HG03565 (cell line): ENCODE data around the gene FGD4.

Experiments
- ATAC-seq: cut with Tn5 transposase; IDR thresholded peaks from one replicate; pipeline ENCODE4 v1.9.1; 2021; ENCODE audit warnings: mild to moderate bottlenecking, moderate library complexity; ENCODE audit not compliant: unreplicated experiment

FGD4 gene

DNA sequence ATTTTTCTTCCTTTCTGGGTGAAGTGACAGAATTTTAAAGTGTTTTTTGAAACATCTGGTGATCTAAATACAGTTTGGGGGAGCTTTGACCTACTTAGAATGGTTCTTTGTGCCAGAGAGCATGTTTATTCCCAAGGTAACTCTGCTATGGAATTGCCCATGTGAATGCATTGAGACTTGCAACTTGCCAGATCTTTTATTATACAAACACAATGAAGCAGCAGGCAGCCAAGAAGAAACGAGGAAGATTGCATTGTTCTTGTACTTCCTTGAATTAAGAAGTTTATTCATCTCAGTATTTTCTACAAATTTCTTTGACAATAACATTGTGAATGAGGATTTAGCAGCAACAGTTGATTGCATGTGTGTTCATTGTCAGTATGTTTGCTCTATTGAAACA, 55.5 kb downstream of the FGD4 start:
- no peak for ATAC-seq

DNA sequence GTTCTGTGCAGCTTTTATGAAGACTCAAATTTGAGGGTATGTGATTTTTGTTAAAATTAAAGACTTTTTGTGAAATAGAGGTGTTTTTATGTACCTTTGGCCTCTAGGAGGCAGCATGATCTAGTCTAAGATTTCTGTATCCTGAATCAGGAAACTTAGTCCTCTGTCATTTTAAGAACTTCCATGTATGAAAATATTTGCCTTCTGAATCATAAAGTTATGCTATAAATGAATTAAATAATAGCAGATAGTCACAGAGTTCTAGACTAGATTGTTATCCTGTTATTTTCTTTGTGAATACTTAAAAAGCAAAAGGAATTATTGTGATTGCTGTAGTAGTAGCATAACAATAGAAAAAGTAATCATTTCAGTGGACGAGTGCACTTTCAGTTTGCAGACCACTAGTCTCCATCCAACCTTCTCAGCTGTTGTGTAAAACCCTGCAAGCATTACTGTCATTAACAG, 56.3 kb downstream of the FGD4 start:
- peak; percentile 78 for ATAC-seq

DNA sequence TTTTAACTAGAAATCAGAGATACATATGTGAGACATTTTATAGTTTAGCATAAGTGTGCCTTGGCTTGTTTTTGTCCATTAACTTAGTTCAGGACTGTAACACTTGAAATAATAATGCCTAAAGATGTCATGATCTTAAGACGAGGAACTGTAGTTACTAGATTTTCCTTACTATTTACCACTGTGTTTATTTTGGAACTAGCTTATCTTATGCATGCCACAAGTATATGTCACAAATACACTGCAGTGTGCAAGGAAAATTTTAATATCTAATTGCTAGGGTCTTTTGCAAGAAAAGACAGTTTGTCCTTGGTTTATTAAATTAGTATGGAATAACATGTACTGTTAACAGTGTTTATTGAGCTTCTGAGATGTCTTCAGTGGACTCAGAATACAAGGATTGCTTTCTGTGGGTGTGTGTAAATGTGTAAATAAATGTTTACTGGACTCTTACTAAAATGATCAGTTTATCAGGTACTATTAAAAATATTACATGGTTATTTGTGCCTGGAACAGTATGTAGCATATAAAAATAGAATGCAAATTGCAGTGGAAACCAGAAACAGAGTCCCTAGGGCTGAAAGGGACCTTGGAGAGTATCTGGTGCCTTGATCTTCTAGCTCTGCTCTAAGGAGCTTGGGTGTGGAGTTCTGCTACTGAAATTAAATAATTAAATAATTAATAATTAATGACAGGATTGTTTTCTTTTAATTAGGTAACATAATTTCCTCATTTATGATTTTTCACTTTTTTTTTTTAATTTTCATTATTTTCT, 58.1 kb downstream of the FGD4 start:
- ATAC-seq: no peak

DNA sequence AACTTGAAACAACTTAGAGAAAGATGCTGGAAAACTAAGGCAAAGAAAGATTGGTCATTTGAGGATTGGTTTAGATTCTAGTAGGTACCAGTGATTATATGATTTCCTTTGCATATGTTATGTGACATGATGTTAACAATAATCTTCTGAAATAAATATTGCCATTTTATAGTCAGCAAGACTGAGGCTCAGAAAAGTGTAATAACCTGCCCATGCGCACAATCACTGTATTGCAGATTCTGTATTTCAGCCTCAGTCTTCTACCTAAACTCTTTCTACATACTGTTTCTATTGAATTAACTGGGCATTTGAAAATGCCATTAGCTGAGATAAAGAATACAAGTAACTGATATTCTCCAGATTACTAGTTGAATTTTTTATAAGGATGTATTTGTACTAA, 61.3 kb downstream of the FGD4 start:
- no peak for ATAC-seq

DNA sequence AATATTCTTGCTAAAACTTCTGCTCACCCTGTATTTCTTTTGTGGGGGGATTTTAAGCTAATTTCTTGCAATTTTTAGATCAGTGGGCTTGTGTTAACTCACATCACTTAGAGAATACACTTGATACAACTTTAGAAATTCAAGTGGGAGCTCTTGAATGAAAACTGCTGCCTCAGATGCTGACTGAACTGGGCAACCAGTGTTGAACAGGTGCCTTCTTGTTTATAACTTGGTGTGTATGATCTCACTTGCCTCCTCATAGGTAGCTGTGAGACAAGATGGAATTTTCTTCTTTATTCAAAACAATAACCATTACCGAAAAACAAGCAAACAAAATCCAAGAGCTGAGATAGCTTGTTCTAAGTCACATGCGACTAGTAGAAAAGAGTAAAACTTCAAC, 63.5 kb downstream of the FGD4 start:
- no peak for ATAC-seq

DNA sequence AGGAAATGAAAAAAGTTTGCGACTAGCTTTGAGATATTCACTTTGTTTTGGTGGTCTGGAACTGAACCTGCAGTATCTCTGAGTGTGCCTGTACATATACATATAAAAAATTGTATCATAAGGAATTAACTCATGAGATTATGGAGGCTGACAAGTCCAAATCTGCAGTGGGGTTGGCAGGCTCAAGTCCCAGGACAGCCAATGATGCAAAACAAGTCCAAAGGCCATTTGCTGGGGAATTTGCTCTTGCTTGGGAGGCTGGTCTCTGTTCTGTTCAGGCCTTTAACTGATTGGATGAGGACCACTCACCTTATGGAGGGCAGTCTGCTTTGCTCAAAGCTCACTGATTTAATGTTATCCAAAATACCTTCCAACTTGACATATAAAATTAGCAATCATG, 66.8 kb downstream of the FGD4 start:
- no peak for ATAC-seq

DNA sequence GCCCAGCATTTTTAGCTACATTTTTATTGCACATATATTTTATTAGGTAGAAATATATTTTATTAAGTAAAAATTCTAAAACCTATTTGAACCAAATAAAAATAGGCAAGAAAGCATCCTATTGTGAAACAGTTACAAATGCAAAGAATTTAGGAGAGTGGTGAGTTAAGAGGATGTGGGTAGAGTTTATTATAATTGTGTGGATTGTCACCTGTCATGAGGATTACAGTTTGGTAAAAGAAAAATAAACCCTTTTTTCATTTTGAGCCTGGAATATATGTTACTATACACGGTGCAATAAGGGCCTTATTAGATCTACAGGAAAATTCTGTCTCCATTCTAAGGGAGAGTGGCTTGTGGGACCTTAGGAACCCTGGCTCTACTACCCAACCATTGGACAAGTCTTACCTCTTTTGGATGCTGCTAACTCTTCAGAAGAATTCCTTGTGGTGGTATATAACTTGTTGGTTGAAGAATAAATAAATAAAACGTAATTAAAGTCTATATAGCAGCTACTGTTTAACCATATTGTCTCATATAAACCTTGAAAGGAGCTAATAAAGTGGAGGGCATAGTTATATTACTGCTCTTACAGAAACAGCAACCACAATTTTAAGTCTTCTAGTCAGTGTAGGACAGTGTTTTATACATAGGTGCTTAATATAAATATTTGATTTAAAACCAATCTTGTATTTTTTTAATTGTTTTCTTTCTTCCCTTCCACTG, 67.8 kb downstream of the FGD4 start:
- ATAC-seq: no peak

DNA sequence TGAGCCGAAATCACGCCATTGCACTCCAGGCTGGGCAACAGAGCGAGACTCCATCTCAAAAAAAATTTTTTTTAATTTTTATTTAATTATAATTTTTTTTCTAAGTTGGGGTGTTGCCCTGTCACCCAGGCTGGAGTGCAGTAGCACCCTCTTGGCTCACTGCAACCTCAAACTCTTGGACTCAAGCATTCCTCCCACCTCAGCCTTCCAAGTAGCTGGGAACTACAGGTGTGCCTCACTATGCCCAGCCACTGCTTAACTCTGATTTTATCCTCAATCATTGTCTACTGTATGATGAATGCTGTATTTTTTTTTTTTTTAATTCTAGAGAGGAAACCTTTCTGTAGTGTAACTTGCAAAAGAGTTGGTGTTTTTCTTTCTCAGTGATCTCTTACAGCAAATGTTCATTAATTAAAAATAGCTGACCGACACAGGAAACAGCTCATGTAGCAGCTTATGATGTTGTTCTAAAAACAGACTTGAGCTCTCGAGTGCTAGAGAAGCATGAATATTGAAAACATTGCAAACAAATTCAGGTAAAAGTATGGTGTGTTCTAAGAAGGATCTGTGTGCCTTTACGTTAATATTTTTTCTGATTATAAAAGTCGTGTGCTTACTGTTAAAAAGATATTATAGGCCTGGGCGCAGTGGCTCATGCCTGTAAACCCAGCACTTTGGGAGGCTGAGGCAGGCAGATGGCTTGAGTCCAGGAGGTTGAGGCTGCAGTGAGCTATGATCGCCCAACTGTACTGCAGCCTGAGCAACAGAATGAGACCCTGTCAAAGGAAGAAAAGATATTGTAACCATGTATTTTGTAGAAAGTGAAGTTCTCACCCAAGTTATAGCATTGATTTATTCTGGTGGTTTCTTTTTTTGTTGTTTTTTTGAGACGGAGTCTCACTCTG, 68.9 kb downstream of the FGD4 start:
- peak; percentile 70 for ATAC-seq

DNA sequence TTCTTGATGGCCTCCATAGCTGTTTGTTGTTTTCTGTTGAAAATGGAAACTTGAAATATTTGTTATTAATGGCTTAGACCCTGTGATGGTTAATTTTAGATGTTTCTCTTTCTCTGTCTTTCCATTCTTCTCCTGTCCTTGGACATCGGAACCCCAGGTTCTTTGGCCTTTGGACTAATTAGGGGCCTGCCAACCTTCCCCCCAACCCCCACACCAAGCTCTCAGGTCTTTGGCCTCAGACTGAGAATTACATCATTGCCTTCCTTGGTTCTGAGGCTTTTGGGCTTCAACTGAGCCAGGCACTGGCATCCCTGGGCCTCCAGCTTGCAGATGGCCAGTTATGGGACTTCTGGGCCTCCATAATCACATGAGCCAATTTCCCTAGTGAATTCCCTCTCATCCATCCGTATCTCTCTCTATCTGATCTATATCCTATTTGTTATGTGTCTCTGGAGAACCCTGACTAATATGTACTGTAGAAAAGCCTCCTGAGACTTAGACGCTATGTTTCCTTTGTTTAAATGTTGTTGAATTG, 71.6 kb downstream of the FGD4 start:
- no peak for ATAC-seq

DNA sequence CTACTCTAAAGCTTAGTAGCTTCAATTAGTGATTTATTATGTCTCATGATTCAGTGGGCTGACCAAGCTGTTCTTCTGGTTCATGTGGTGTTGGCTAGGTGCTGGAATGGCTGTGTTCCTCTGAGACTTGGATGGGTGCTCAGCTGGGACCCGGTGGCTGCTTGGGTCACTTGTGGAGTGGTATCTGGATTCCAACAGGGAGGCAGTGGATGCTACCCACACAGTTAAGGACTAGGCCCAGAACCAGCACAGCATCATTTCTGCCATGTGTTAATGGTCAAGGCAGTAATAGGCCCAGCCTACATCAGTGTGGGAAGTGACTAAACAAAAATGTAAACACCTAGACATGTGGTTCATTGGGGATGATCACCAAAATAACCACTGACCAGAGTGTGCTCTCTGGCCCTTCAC, 72.2 kb downstream of the FGD4 start:
- no peak for ATAC-seq

DNA sequence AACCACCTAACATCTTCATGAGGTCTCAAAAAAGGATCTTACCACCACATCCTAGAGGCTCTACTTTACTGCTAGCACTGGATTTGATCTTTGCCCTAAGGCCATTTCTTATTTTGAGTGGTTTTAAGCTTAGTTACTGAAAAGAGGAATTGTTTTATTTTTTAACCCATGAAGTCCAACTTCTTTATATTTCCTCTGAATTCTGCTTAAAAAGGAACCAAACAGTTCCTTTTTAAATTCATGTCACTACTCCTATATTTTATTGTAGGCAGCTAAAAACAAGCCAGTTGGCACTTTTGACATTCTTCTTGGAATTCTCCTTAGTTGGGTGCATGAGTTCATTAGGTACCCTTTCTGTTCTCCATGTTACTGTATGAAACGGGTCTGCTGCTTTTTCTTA, 76.4 kb downstream of the FGD4 start:
- ATAC-seq: no peak

DNA sequence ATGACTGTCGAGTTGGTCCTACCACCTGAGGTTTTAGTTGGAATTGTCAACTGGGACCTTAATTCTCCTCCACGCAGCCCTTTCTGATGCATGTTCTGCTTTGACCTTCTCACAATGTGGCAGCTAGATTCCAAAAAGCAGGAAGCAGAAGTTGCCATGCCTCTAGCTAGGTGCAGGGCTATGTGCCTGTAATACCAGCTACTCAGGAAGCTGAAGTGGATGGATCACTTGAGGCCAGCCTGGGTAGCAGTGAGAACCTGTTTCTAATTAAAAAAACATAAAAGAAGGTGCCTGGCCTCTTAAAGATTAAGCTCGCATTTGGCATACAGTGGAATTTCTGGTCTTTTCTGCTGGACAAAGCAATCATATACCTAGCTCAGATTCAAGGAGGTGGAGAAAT, 77.1 kb downstream of the FGD4 start:
- no peak for ATAC-seq

DNA sequence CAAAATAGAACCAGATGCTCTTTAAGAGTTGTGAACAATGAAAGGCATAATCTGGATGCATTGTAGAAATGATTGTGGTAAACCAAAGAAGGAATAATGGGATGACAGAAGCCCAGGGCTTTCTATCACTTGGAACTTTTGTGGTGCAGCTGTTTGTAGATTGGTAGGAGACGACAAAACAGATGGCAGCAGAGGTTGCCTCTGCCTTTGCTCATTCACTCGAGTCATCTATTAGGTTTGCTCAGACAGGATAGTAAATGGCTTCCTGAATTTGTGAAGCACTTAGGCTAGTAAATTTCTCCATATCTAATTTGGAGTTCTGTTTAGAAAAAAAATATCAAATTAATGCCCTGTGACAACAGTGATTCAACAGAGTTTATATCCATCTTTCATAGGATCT, 78.4 kb downstream of the FGD4 start:
- no peak for ATAC-seq

DNA sequence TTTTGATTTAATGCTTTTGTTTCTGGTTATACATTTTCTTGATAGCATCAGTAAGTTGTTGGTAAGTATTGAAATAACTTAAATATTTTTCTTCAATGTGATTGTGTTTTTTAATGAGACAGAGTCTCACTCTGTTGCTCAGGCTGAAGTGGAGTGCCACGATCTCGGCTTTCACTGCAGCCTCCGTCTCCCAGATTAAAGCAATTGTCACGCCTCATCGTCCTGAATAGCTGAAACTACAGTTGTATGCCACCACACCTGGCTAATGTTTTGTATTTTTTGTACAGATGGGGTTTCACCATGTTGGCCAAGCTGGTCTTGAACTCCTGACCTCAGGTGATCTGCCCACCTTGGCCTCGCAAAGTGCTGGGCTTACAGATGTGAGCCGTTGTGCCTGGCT, 78.8 kb downstream of the FGD4 start:
- ATAC-seq: no peak

DNA sequence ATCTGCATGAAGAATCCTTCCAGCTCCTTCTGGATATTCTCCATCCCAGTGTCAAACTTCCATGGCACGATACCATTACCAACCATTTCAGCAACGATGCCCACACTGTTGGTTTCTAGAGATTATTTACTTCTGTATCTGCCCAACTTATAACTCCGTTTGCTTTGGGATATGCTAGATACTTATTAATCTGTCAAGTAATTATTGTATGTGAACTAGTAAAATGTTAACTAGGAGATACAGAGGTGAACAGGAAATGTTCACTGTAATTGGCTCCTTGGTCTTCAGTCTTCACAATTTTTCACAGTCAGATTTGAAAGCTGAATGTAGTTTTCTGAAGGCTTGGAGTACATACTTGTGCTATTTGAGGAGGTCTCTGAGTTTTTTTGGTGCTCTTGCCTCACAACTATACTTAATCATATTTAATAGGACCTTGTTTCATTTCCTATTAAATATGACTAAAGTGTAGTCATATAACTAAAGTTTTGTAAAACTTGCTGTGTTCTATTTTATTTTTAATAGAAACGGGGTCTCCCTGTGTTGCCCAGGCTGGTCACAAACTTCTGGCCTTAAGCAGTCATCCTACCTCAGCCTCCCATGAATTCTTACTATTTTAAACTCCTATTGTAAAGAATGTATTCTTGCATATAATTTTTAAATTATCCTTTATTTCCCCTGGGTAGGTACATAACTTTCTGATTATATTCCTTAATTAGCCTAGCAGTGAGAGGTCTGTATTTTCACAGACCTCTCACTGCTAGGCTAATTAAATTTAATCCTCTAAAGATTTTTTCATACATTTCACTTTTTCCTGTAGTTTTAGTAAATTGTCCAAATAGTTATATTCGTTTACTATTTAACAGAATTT, 79.7 kb downstream of the FGD4 start:
- no peak for ATAC-seq

DNA sequence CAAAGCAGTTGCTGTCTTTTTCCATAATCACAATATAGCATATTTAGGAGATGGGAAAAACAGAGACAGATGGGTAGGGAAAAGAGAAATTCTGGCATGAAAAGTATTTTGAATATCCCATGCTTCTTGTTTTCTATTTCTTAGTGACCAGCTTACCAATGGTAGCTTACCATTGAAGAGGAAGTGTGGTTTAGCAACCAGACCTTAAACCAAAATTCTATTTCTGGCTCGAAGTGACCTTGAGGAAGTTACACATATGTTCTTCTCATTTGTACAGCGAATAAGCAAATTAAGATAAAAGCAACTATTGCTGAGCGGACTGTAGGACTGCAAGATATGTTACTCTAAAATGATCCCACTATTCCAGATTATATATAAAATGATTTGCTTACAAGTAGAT, 82.9 kb downstream of the FGD4 start:
- ATAC-seq: peak; percentile 85

DNA sequence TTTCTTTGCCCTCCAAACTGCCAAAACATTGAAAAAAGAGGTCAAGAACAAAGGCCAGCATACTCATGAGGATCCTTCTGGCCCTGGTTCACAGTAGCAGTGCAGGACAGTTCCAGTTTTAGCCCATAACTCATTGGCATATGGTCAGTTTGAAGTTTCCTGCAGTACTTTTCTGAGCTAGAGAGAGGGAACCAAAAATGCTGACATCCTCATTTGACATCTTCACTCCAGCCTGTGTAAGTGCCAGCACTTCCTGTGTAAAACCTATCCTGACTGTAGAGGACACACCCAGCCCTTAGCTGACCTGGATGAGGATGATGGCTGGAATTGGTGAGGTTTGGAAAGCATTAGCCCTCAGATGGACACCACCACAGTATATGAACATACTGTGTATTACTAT, 84.1 kb downstream of the FGD4 start:
- no peak for ATAC-seq

DNA sequence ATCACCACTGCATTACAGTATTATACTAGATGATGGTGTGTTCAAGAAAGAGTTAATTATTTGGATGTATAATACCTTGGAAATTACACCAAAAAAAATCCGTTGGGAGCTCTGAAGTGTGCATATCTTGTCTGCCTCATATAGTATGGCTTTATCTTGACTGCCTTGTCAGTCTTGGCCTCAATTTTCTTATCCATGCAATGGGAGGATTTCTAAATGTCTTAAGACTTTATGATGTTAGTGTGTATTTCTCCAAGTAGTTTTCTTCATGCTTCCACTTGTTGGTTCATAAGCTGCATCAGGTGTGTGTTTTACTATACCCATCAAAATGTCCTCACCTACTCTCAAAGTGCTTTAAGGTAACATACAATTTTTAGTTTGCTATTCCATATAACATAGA, 84.6 kb downstream of the FGD4 start:
- no peak for ATAC-seq

DNA sequence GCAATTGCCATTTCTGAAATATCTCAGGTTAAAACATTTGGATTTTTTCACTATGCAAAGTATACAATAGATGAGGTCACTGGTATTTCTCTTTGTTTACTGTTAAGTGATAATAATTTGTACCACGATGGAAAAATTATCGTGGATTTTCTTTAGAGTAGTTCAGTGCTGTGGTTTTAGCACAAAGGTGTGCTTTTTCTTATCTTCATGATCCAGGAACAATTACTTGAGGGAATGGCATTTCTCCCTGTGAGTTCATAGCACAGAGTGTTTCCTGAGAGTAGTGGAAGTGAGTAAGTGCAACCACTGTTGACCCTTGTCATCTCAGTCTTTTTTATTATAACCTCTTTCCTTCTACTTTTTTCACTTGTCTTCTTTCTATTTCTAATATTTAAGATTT, 86.8 kb downstream of the FGD4 start:
- no peak for ATAC-seq

DNA sequence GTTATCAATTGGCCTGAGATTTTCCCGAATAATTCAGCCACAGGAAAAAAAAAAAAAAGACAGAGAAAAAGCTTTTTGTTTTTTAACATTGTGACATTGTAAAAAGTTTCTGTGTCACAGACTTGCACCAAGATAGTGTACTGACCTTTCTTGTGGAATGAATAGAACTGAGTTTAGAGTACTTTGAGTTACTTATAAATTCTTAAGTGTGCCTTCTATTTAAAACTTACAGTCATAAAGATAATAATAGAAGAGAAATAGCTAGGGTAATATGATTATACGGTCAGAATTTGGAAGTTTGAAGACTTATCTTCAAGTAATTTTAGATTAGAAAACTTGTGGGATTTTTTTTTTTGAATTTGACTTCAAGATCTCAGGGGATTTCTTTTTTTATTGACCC, 88.8 kb downstream of the FGD4 start:
- no peak for ATAC-seq
